OCI-LY7 (cell line): ENCODE measurements around the gene BTG4. TPM values are rescaled to one million over a fixed set of nuclear protein-coding genes. Genes with fewer than 3 reads are reported as not detected.

ENCODE experiments used
- BruUV-seq: library from RNA; stranded (reverse); fragments of 400-500 nt; replicated peaks from 2 replicates; lab custom pipeline; 2021; lab: Mats Ljungman, UMichigan
- CTCF ChIA-PET: fragments of 300-600 bp; sonication (Branson Sonifier 250); formaldehyde crosslinking; loops from one replicate; lab custom pipeline; 2022; ENCODE audit warnings: antibody characterized with exemption; ENCODE audit not compliant: unreplicated experiment; lab: Charles Lee
- POLR2A ChIA-PET: fragments of 300-600 bp; sonication (Branson Sonifier 250); formaldehyde crosslinking; loops from one replicate; lab custom pipeline; 2022; ENCODE audit warnings: antibody characterized with exemption; lab: Charles Lee
- DNase-seq: peaks from one replicate; pipeline ENCODE4 v3.0.0-alpha.2; 2015; ENCODE audit warnings: low spot score
- H2AFZ ChIP-seq: fragments of 200-600 bp; sonication (generic), shearing (Covaris generic); 2 replicates; pipeline ENCODE4 v1.6.1; 2014; ENCODE audit warnings: mild to moderate bottlenecking, antibody characterized with exemption, low read length, moderate library complexity
- H3K27ac ChIP-seq: fragments of 200-600 bp; sonication (generic); 2 replicates; pipeline ENCODE4 v1.5.1; 2014; ENCODE audit warnings: mixed run types, low read depth, mild to moderate bottlenecking, moderate library complexity, low read length, inconsistent platforms; ENCODE audit not compliant: poor library complexity, severe bottlenecking
- H3K36me3 ChIP-seq: fragments of 200-600 bp; sonication (generic); 2 replicates; pipeline ENCODE4 v1.6.1; 2014; ENCODE audit warnings: mild to moderate bottlenecking, antibody characterized with exemption, low read length, moderate library complexity, mixed read lengths; ENCODE audit not compliant: insufficient read depth
- H3K4me1 ChIP-seq: fragments of 200-600 bp; sonication (generic); 2 replicates; pipeline ENCODE4 v1.5.1; 2014; ENCODE audit warnings: mild to moderate bottlenecking, low read length; ENCODE audit not compliant: insufficient read depth, poor library complexity, severe bottlenecking
- H3K4me2 ChIP-seq: fragments of 200-600 bp; sonication (generic); 2 replicates; pipeline ENCODE4 v1.6.1; 2014; ENCODE audit warnings: mild to moderate bottlenecking, low read length
- H3K4me3 ChIP-seq: fragments of 200-600 bp; sonication (generic); 2 replicates; pipeline ENCODE4 v1.5.1; 2014; ENCODE audit warnings: mild to moderate bottlenecking, low read depth, low read length; ENCODE audit not compliant: poor library complexity, severe bottlenecking
- H3K79me2 ChIP-seq: fragments of 200-600 bp; sonication (generic); 2 replicates; pipeline ENCODE4 v1.6.1; 2016; ENCODE audit warnings: low read depth, mild to moderate bottlenecking, low read length, moderate library complexity, mixed read lengths; ENCODE audit not compliant: insufficient read depth
- H3K9me2 ChIP-seq: fragments of 200-600 bp; sonication (generic); 2 replicates; pipeline ENCODE4 v1.6.1; 2016; ENCODE audit warnings: mild to moderate bottlenecking, low read length, mixed read lengths; ENCODE audit not compliant: insufficient read depth
- H3K9me3 ChIP-seq: fragments of 200-600 bp; sonication (generic); 2 replicates; pipeline ENCODE4 v1.6.1; 2014; ENCODE audit warnings: mild to moderate bottlenecking, mixed run types, low read length, mixed read lengths
- H4K20me1 ChIP-seq: fragments of 200-600 bp; sonication (generic); 2 replicates; pipeline ENCODE4 v1.6.1; 2014; ENCODE audit warnings: mild to moderate bottlenecking, antibody characterized with exemption, low read length, moderate library complexity, mixed read lengths; ENCODE audit not compliant: insufficient read depth
- EZH2phosphoT487 ChIP-seq: fragments of 200-600 bp; sonication (generic); IDR thresholded peaks from 2 replicates; pipeline ENCODE4 v1.6.1; 2018; ENCODE audit warnings: low read depth, borderline replicate concordance, mild to moderate bottlenecking, mixed run types, antibody characterized with exemption, low read length, moderate library complexity, mixed read lengths
- intact Hi-C: fragments of 100-400 bp; cut with micrococcal nuclease; formaldehyde crosslinking; loops from one replicate; pipeline ENCODE4 v1.10.0; 2022; ENCODE audit not compliant: unreplicated experiment
- total RNA-seq, 2 experiments: library from RNA; depleted of rRNA in 1 of 2; stranded (reverse); fragments of >200 nt in 1 of 2; shearing (Covaris generic) in 1 of 2; gene quantifications; 2 replicates each; pipeline ENCODE4 v1.2.3, GENCODE V29; 2014 to 2022
- TF ChIP-seq, protein P1 (sequence below): fragments of 200-600 bp; sonication (generic); conservative IDR thresholded peaks from 2 replicates; pipeline ENCODE4 v1.5.1; 2014; ENCODE audit warnings: mild to moderate bottlenecking, antibody characterized with exemption, low read length, moderate library complexity, mixed read lengths

BTG4 gene
- total RNA-seq, 2 experiments from 2014 or later, result not detected

DNA sequence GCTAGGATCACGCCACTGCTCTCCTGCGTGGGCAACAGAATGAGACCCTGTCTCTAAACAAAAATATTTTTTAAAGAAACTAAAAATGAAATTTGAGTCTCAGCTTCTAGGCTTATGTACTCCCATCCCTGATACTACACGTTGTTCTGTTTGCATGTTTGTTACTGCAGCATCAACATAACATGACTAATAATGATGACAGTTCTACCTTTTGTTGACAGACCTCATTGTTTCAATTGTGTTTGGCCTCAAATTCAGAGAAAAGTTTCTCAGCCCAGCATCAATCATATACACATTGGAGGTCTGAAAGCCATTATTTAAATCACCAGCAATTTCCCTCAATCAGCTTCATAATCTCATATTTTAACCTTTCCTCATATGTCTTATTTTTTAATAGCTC is 49.1 kb upstream of the BTG4 start:
- Histone ChIP-seq H3K4me2 (no peak overlapping the region), H3K36me3 (no peaks in the 10 kb centered on the region), H3K79me2 (no peaks in the 10 kb centered on the region), H3K4me3 (no peak overlapping the region), H3K27ac (no peak overlapping the region), H3K9me3 (peaks cover 8% of the 10 kb centered on the region), H4K20me1 (no peaks in the 10 kb centered on the region), H2AFZ (no peak overlapping the region; the same call in 1 of the 2 replicates), H3K9me2 (no peaks in the 10 kb centered on the region), H3K4me1 (no peaks in the 10 kb centered on the region)
- no TSS peak for BruUV-seq
- CTCF ChIA-PET, result no interaction called here
- POLR2A ChIA-PET, result interaction anchor here (1.1 to 2.8 kb wide), 5 partner anchors 9 to 38 kb away, joined by 3 to 10 read pairs (median 4); no protein-coding TSS in a partner anchor
- DNase-seq, result no peak
- intact Hi-C loops, result no loop called here
- no peak for TF ChIP-seq EZH2phosphoT487
- TF ChIP-seq, protein P1, sequence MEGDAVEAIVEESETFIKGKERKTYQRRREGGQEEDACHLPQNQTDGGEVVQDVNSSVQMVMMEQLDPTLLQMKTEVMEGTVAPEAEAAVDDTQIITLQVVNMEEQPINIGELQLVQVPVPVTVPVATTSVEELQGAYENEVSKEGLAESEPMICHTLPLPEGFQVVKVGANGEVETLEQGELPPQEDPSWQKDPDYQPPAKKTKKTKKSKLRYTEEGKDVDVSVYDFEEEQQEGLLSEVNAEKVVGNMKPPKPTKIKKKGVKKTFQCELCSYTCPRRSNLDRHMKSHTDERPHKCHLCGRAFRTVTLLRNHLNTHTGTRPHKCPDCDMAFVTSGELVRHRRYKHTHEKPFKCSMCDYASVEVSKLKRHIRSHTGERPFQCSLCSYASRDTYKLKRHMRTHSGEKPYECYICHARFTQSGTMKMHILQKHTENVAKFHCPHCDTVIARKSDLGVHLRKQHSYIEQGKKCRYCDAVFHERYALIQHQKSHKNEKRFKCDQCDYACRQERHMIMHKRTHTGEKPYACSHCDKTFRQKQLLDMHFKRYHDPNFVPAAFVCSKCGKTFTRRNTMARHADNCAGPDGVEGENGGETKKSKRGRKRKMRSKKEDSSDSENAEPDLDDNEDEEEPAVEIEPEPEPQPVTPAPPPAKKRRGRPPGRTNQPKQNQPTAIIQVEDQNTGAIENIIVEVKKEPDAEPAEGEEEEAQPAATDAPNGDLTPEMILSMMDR, result no peak

GRCh38 chr11:111560800-111561199 is 48.6 kb upstream of the BTG4 start:
- no peak overlapping the region for H3K4me3 ChIP-seq
- ChIA-PET CTCF (no interaction called here), POLR2A (interaction anchor here (1.2 to 2.8 kb wide), 3 partner anchors 9 to 36 kb away, joined by 4 to 10 read pairs (median 4); no protein-coding TSS in a partner anchor)
- no peak overlapping the region for H3K27ac ChIP-seq
- intact Hi-C loops, result no loop called here
- TF ChIP-seq, protein P1, result no peak
- TF ChIP-seq EZH2phosphoT487, result no peak
- H3K79me2 ChIP-seq, result no peaks in the 10 kb centered on the region
- no peak overlapping the region for H2AFZ ChIP-seq
- H3K4me1 ChIP-seq, result no peaks in the 10 kb centered on the region
- H3K36me3 ChIP-seq, result no peaks in the 10 kb centered on the region
- no peaks in the 10 kb centered on the region for H3K9me2 ChIP-seq
- no peaks in the 10 kb centered on the region for H4K20me1 ChIP-seq
- H3K9me3 ChIP-seq, result peaks cover 13% of the 10 kb centered on the region
- no peak for DNase-seq
- no TSS peak for BruUV-seq
- H3K4me2 ChIP-seq, result no peak overlapping the region

DNA sequence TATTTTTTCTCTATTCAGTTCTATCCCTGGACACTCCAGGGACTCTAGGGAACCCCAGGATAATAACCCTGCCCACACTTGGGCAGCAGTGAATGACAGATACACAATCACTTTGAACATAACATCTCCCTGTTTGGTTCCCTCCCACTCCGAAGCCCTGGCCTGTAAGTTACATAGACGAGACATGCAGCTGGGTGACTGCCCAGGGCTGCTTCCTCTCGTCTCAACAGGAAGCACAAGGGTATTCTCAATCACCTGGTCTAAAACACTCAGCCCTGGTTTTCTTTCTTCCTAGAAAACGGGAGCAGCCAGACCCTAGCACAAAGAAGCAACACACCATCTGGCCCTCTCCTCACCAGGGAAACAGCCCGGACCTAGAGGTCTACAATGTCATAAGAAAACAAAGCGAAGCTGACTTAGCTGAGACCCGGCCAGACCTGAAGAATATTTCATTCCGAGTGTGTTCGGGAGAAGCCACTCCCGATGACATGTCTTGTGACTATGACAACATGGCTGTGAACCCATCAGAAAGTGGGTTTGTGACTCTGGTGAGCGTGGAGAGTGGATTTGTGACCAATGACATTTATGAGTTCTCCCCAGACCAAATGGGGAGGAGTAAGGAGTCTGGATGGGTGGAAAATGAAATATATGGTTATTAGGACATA is 47.7 kb upstream of the BTG4 start:
- Histone ChIP-seq H3K9me2 (no peaks in the 10 kb centered on the region), H4K20me1 (no peaks in the 10 kb centered on the region), H3K79me2 (no peaks in the 10 kb centered on the region), H3K4me3 (no peak overlapping the region), H3K4me1 (no peaks in the 10 kb centered on the region), H3K36me3 (no peaks in the 10 kb centered on the region), H3K9me3 (peaks cover 16% of the 10 kb centered on the region), H2AFZ (no peak overlapping the region), H3K27ac (no peak overlapping the region), H3K4me2 (no peak overlapping the region)
- BruUV-seq, result no TSS peak
- no peak for TF ChIP-seq EZH2phosphoT487
- TF ChIP-seq, protein P1, result no peak
- DNase-seq, result no peak
- CTCF ChIA-PET, result no interaction called here
- POLR2A ChIA-PET, result interaction anchor here (2.8 kb wide), 1 partner anchor 10 kb away, joined by 10 read pairs; no protein-coding TSS in a partner anchor
- intact Hi-C loops, result loop anchor here (10.0 kb wide), 1 partner anchor 105 kb away; no protein-coding TSS in a partner anchor
